Transverse colon (tissue), 4 donors: ENCODE data around the gene NEURL1B. TPM values are rescaled to one million over a fixed set of nuclear protein-coding genes. Genes with fewer than 3 reads are reported as not detected.

Experiments used
- DNase-seq: peaks from one replicate; pipeline ENCODE4 v3.0.0-alpha.2; 2019
- H3K27ac ChIP-seq, 4 donors: fragments of 200-600 bp; sonication (generic); 2 replicates each; pipeline ENCODE4 v1.5.1; 2016 to 2018; ENCODE audit warnings: inconsistent platforms in 4 of 4
- H3K27me3 ChIP-seq: fragments of 200-600 bp; sonication (generic); 2 replicates; pipeline ENCODE4 v1.5.1; 2017; ENCODE audit warnings: inconsistent platforms
- H3K36me3 ChIP-seq, 4 donors: fragments of 200-600 bp; sonication (generic); 2 replicates each; pipeline ENCODE4 v1.5.1; 2017 to 2019; ENCODE audit warnings: inconsistent platforms in 4 of 4
- H3K4me1 ChIP-seq, 4 donors: fragments of 200-600 bp; sonication (generic); 2 replicates each; pipeline ENCODE4 v1.5.1; 2017 to 2020; ENCODE audit warnings: inconsistent platforms in 4 of 4
- H3K4me3 ChIP-seq, 4 donors: fragments of 200-600 bp; sonication (generic); 1 replicate in 1 of 4; 2 replicates in 3 of 4; pipeline versions ENCODE4 v1.5.1 to v1.6.1; 2017 to 2019; ENCODE audit warnings: inconsistent platforms in 4 of 4
- H3K9me3 ChIP-seq, 2 donors: fragments of 200-600 bp; sonication (generic); 2 replicates each; pipeline ENCODE4 v1.5.1; 2017 to 2019; ENCODE audit warnings: inconsistent platforms in 2 of 2
- EP300 ChIP-seq: sonication (generic); formaldehyde crosslinking; IDR thresholded peaks from one replicate; pipeline ENCODE4 v1.6.1; 2017; ENCODE audit warnings: antibody characterized with exemption, low read depth
- POLR2A ChIP-seq: fragments of 450-650 bp; IDR thresholded peaks from one replicate; pipeline ENCODE4 v1.6.1; 2016; ENCODE audit warnings: antibody characterized with exemption, mild to moderate bottlenecking, moderate library complexity
- POLR2AphosphoS5 ChIP-seq, 3 donors: sonication (generic); formaldehyde crosslinking; IDR thresholded peaks; one replicate each; pipeline ENCODE4 v1.6.1; 2016; ENCODE audit warnings: antibody characterized with exemption in 3 of 3
- WGBS, 2 donors: methylation state at CpG; one replicate each; pipeline ENCODE4 v1.1.5; 2018; ENCODE audit warnings: low coverage in 1 of 2; 5-methylcytosine and 5-hydroxymethylcytosine counted together
- in situ Hi-C, 4 donors: fragments of 200-750 bp; cut with MboI; loops; one replicate each; pipeline versions ENCODE4 v1.15.0 to v1.15.1; 2017; ENCODE audit warnings: low sequenced_read_pairs in 3 of 4, low pct_ligation_motif_present in 1 of 4, low pct_unique_long_range_greater_than_20kb in 1 of 4
- intact Hi-C: fragments of 100-400 bp; cut with DNase I; formaldehyde crosslinking; loops from one replicate; pipeline ENCODE4 v1.15.1; 2023; ENCODE audit warnings: low total_unique reads
- total RNA-seq, 4 donors: library from RNA; depleted of rRNA; stranded (reverse); fragments of >200 nt; gene quantifications; one replicate each; pipeline ENCODE4 v1.1.0, GENCODE V29; 2016
- TF ChIP-seq, protein P1 (sequence below), 5 experiments: fragments of 200-600 bp in 3 of 5; fragments of 450-650 bp in 2 of 5; sonication (generic) in 3 of 5; IDR thresholded peaks; 1 replicate in 2 of 5; 2 replicates in 3 of 5; pipeline ENCODE4 v1.5.1; 2016 to 2017; ENCODE audit warnings: antibody characterized with exemption in 5 of 5, inconsistent platforms in 3 of 5, mild to moderate bottlenecking in 2 of 5, moderate library complexity in 1 of 5

The NEURL1B gene
- total RNA-seq, 4 donors from 2014 or later, result 74.6 to 168 (median 94.5) TPM

DNA sequence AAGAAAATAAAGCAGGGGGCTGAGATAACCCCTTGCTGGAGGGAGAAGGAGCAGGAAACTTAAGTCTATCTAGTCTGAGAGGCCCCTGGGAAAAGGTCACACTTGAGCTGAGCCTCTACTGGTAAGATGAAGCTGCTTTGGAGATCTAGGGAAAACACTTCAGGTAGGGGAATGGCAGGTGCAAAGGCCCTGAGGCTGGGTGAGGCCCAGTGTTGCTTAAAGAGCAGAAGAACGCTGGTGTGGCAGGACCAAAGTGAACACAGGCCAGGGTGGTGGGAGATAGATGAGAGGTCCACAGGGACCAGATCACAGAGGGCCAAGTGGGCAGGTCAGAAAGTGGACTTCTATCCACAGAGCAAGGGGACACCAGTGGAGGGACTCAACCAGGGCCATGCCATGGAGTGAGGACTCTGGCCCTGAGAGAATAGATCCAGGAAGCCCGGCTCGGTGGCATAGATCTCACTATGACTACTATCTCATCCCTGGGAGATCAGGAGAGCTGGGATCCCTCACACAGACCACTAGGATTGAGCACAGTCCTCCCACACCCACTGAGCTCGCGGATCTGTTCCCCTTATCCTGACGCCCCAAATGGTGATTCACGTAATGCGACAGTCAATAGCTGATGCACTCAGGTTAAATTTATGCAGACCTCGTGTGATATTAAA is 17.6 kb upstream of the NEURL1B start:
- peak overlapping the region; percentile 67 to 84 (median 78) for H3K27ac ChIP-seq
- intact Hi-C loops (no loop called here), in situ Hi-C loops (no loop called here)
- H3K27me3 ChIP-seq, result no peaks in the 10 kb centered on the region
- no peaks in the 10 kb centered on the region for H3K36me3 ChIP-seq
- no peak for TF ChIP-seq POLR2A
- no peak for TF ChIP-seq POLR2AphosphoS5 (IDR thresholded peaks at IDR 0.05)
- TF ChIP-seq EP300, result no peak
- TF ChIP-seq, protein P1, sequence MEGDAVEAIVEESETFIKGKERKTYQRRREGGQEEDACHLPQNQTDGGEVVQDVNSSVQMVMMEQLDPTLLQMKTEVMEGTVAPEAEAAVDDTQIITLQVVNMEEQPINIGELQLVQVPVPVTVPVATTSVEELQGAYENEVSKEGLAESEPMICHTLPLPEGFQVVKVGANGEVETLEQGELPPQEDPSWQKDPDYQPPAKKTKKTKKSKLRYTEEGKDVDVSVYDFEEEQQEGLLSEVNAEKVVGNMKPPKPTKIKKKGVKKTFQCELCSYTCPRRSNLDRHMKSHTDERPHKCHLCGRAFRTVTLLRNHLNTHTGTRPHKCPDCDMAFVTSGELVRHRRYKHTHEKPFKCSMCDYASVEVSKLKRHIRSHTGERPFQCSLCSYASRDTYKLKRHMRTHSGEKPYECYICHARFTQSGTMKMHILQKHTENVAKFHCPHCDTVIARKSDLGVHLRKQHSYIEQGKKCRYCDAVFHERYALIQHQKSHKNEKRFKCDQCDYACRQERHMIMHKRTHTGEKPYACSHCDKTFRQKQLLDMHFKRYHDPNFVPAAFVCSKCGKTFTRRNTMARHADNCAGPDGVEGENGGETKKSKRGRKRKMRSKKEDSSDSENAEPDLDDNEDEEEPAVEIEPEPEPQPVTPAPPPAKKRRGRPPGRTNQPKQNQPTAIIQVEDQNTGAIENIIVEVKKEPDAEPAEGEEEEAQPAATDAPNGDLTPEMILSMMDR (IDR thresholded peaks at IDR 0.05), result no peak
- no peak overlapping the region for H3K4me3 ChIP-seq
- no peak for DNase-seq
- H3K9me3 ChIP-seq, result no peaks in the 10 kb centered on the region
- H3K4me1 ChIP-seq, result peaks cover 0 to 28% (median 13%) of the 10 kb centered on the region in 4 donors
- 67 to 85% methylated on average over 3 to 9 of the region's 9 CpGs for WGBS, 2 donors

DNA sequence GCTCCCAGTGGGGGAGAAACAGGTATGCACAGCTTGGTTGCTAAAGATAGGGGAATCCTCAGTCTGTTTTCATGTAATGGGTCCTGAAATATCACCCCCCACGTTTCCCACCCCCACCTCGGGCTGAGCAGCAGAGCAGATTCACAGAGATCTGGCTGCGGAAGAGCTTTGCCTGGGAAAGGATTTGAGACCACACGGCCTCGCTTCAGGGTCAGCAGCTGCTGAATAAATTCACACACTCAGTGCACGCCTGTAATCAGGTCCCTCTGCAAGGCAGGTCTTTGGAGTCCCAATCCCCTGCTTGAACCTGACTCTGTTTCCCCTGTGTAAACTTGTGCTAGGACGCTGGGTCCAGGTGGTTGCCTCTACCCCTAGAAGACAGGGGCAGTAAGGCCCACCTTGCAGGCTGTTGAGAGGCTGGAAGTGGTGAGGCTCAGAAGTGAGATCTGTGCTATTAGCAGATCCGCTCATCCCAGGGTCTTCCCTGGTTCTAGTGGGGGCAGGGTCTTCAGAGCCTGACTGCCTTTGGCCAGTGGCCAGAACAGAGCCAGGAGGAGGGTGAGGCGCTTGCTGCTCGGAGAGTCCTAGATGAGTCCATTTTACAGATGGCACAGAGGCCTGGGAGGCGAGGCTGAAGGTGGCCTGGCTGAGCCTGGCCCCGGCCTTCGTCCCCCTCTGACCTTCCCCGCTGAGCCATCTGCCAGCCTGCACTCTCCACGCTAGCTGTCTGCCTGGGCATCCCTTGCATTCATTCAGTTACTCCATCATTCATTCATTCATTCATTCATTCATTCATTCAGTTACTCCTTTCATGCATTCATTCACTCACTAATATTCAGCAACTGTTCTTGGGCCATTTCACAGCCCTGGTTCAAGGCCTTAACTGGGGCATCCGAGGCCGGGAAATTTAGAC is 16.7 kb upstream of the NEURL1B start:
- in situ Hi-C loops, result no loop called here
- no peaks in the 10 kb centered on the region for H3K27me3 ChIP-seq
- intact Hi-C loops, result no loop called here
- DNase-seq, result no peak
- H3K36me3 ChIP-seq, result no peaks in the 10 kb centered on the region
- no peak overlapping the region for H3K4me3 ChIP-seq
- WGBS, 2 donors, result 81% methylated on average over 17 of the region's 17 CpGs; no CpG with 5 or more reads in 1 of the 2 donors
- peaks cover 3 to 31% (median 13%) of the 10 kb centered on the region in 4 donors for H3K4me1 ChIP-seq
- no peak overlapping the region for H3K27ac ChIP-seq
- H3K9me3 ChIP-seq, result no peaks in the 10 kb centered on the region
- TF ChIP-seq POLR2AphosphoS5 (IDR thresholded peaks at IDR 0.05) (no peak), POLR2A (no peak), EP300 (no peak)
- TF ChIP-seq, protein P1 (IDR thresholded peaks at IDR 0.05), result no peak

DNA sequence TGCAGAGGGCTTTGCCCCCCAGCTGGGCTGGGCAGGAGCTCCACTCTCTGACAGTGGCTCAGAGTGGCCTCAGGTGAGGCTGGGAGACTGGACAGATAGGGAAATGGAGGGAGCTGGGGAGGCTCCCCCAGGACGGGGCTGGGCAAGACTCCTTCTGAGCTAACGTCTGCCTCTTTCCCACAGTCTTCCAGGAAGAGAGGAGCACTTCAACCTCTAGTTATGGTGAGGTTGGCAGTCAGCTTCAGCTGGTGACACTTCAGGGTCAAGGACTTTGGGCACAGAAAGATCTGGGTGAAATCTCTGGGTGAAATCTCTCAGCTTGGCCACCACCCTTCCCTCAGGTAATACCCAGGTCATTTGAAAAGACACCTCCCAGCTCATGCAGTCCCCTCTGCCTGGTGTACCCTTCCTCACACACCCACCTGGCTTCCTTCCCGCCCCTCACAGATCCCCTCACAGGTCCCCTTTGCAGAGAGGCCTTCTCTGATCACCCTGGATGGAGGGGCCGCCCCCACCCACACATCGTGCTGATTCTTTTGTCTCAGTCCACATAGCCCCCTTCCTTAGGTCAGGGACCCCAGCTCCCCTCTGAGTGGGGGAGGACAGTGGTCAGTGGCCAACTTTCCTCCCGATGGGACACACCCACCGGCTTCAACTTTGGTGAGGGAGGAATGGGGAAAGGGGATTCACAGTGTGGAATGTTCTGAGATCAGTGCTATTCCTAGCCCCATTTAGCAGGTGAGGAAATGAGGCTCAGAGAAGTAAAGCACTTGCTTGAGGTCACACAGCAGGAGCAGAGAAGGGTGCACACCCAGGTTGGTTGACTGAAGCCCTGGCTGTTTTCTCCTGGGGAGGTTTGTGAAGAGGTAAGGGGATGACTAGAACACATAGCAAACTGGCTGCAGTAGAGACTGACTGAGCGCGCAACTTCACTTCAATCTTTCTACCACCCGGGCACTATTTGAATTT is 15.8 kb upstream of the NEURL1B start:
- no peaks in the 10 kb centered on the region for H3K36me3 ChIP-seq
- peaks cover 4 to 41% (median 16%) of the 10 kb centered on the region in 4 donors for H3K4me1 ChIP-seq
- no peak for DNase-seq
- no peak overlapping the region for H3K4me3 ChIP-seq
- H3K27ac ChIP-seq, result no peak overlapping the region
- no peaks in the 10 kb centered on the region for H3K9me3 ChIP-seq
- intact Hi-C loops, result no loop called here
- no peaks in the 10 kb centered on the region for H3K27me3 ChIP-seq
- in situ Hi-C loops, result no loop called here
- TF ChIP-seq POLR2A (no peak), POLR2AphosphoS5 (IDR thresholded peaks at IDR 0.05) (no peak)
- 72 to 100% methylated on average over 1 to 10 of the region's 10 CpGs for WGBS, 2 donors

DNA sequence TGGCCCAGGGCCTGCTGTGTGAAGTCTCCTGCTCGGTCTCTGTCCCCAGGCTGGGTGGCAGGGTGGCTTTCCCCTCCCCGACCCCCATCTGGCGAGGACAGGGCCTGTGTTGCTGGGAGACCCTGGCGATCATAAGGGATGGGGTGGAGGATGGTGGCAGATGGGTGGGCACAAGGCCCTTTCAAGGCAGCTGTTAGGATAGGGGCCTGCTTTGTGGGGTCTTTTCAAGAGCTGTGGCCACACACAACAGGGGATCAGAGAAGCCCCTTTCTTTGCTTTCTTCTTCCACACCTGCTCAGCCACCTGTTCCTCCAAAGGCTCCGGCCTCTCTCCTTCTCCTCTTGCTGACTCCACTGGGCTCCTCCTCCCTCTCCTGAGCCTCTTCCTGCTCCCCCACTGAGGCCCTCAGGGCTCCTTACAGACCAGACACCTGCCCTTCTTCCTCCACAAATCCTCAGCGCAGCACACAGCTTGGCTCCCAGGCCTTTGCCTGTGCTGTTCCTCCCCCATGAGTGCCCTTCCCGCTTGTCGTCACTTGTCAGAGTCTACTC is 15.0 kb upstream of the NEURL1B start:
- H3K9me3 ChIP-seq, result no peaks in the 10 kb centered on the region
- in situ Hi-C loops (no loop called here), intact Hi-C loops (no loop called here)
- WGBS, 2 donors, result 80 to 88% methylated on average over 3 to 8 of the region's 8 CpGs
- H3K4me3 ChIP-seq, result no peak overlapping the region
- H3K27me3 ChIP-seq, result no peaks in the 10 kb centered on the region
- no peak for DNase-seq
- H3K27ac ChIP-seq, result no peak overlapping the region
- no peaks in the 10 kb centered on the region for H3K36me3 ChIP-seq
- peaks cover 4 to 43% (median 14%) of the 10 kb centered on the region in 4 donors for H3K4me1 ChIP-seq
- TF ChIP-seq POLR2AphosphoS5 (IDR thresholded peaks at IDR 0.05) (no peak), POLR2A (no peak), EP300 (no peak)
- TF ChIP-seq, protein P1 (IDR thresholded peaks at IDR 0.05), result no peak
